H9 (cell line): ENCODE data around the gene BCAR1. TPM values are rescaled to one million over a fixed set of nuclear protein-coding genes. Genes with fewer than 3 reads are reported as not detected.

Experiments
- DNase-seq: peaks from one replicate; pipeline ENCODE4 v3.0.0-alpha.2; 2017
- H2AFZ ChIP-seq: one replicate; pipeline ENCODE4 v1.6.1; 2013; ENCODE audit warnings: mild to moderate bottlenecking, low read length, control low read depth, moderate library complexity
- H2AK5ac ChIP-seq: 2 replicates; pipeline ENCODE4 v1.6.1; 2013; ENCODE audit warnings: low read length, control low read depth, mixed read lengths; ENCODE audit not compliant: insufficient read length
- H2BK120ac ChIP-seq: one replicate; pipeline ENCODE4 v1.6.1; 2013; ENCODE audit warnings: low read depth, mild to moderate bottlenecking, low read length, control low read depth, inconsistent platforms; ENCODE audit not compliant: poor library complexity, severe bottlenecking
- H2BK12ac ChIP-seq: 2 replicates; pipeline ENCODE4 v1.6.1; 2013; ENCODE audit warnings: low read length, control low read depth, mixed read lengths, low read depth; ENCODE audit not compliant: insufficient read length
- H2BK15ac ChIP-seq: 2 replicates; pipeline ENCODE4 v1.6.1; 2013; ENCODE audit warnings: low read depth, low read length, control low read depth
- H2BK20ac ChIP-seq: one replicate; pipeline ENCODE4 v1.6.1; 2013; ENCODE audit warnings: low read depth, mild to moderate bottlenecking, low read length, control low read depth, inconsistent platforms; ENCODE audit not compliant: poor library complexity, severe bottlenecking
- H2BK5ac ChIP-seq: 2 replicates; pipeline ENCODE4 v1.6.1; 2013; ENCODE audit warnings: low read length, control low read depth, mixed read lengths; ENCODE audit not compliant: insufficient read length
- H3K14ac ChIP-seq: 2 replicates; pipeline ENCODE4 v1.6.1; 2013; ENCODE audit warnings: low read length, control low read depth; ENCODE audit not compliant: insufficient read depth
- H3K18ac ChIP-seq: 2 replicates; pipeline ENCODE4 v1.6.1; 2013; ENCODE audit warnings: low read depth, mild to moderate bottlenecking, mixed read lengths, low read length, control low read depth; ENCODE audit not compliant: insufficient read length
- H3K23ac ChIP-seq: 2 replicates; pipeline ENCODE4 v1.6.1; 2013; ENCODE audit warnings: low read length, control low read depth, mixed read lengths, low read depth; ENCODE audit not compliant: insufficient read length
- H3K23me2 ChIP-seq: 2 replicates; pipeline ENCODE4 v1.6.1; 2013; ENCODE audit warnings: low read depth, mild to moderate bottlenecking, mixed read lengths, low read length, control low read depth; ENCODE audit not compliant: insufficient read length, poor library complexity, severe bottlenecking
- H3K27ac ChIP-seq: 2 replicates; pipeline ENCODE4 v1.5.1; 2013; ENCODE audit warnings: low read length, control low read depth, mixed read lengths, low read depth; ENCODE audit not compliant: insufficient read length
- H3K27me3 ChIP-seq: 2 replicates; pipeline ENCODE4 v1.6.1; 2013; ENCODE audit warnings: low read length, control low read depth, inconsistent platforms; ENCODE audit not compliant: insufficient read depth
- H3K4ac ChIP-seq: 2 replicates; pipeline ENCODE4 v1.6.1; 2013; ENCODE audit warnings: low read depth, mild to moderate bottlenecking, control low read depth, inconsistent platforms, low read length, moderate library complexity
- H3K4me1 ChIP-seq: 2 replicates; pipeline ENCODE4 v1.6.1; 2013; ENCODE audit warnings: low read length, control low read depth, inconsistent platforms; ENCODE audit not compliant: insufficient read depth
- H3K4me2 ChIP-seq: 2 replicates; pipeline ENCODE4 v1.6.1; 2013; ENCODE audit warnings: low read length, control low read depth, mixed read lengths; ENCODE audit not compliant: insufficient read length, insufficient read depth
- H3K56ac ChIP-seq: 2 replicates; pipeline ENCODE4 v1.6.1; 2013; ENCODE audit warnings: low read depth, mild to moderate bottlenecking, mixed read lengths, low read length, control low read depth; ENCODE audit not compliant: insufficient read length
- H3K79me1 ChIP-seq: 2 replicates; pipeline ENCODE4 v1.6.1; 2013; ENCODE audit warnings: low read depth, mild to moderate bottlenecking, moderate library complexity, low read length, control low read depth, inconsistent platforms; ENCODE audit not compliant: insufficient read depth, poor library complexity, severe bottlenecking
- H3K79me2 ChIP-seq: 2 replicates; pipeline ENCODE4 v1.6.1; 2013; ENCODE audit warnings: low read length, control low read depth, inconsistent platforms; ENCODE audit not compliant: insufficient read depth
- H3K9ac ChIP-seq: 2 replicates; pipeline ENCODE4 v1.6.1; 2013; ENCODE audit warnings: low read length, control low read depth, mixed read lengths; ENCODE audit not compliant: insufficient read length; ENCODE audit errors: extremely low read depth
- H3K9me3 ChIP-seq: one replicate; pipeline ENCODE4 v1.6.1; 2013; ENCODE audit warnings: low read depth, low read length, inconsistent platforms; ENCODE audit not compliant: control insufficient read depth
- H3T11ph ChIP-seq: one replicate; pipeline ENCODE4 v1.6.1; 2013; ENCODE audit warnings: mild to moderate bottlenecking, low read length, control low read depth, inconsistent platforms
- H4K20me1 ChIP-seq: one replicate; pipeline ENCODE4 v1.6.1; 2013; ENCODE audit not compliant: control insufficient read depth, insufficient read length, insufficient read depth
- H4K5ac ChIP-seq: 2 replicates; pipeline ENCODE4 v1.6.1; 2013; ENCODE audit warnings: low read depth, mild to moderate bottlenecking, mixed read lengths, low read length, control low read depth; ENCODE audit not compliant: insufficient read length
- H4K8ac ChIP-seq: replicated peaks from 2 replicates; pipeline ENCODE4 v1.6.1; 2013; ENCODE audit warnings: low read length, control low read depth, mixed read lengths, low read depth; ENCODE audit not compliant: insufficient read length
- H4K91ac ChIP-seq: 2 replicates; pipeline ENCODE4 v1.6.1; 2013; ENCODE audit warnings: low read depth, mild to moderate bottlenecking, moderate library complexity, mixed read lengths, low read length, control low read depth; ENCODE audit not compliant: insufficient read length
- H3K27ac Mint-ChIP-seq, 3 experiments: 2 replicates in 2 of 3; 3 replicates in 1 of 3; pipeline ENCODE4 v1.8.0; 2020 to 2021; ENCODE audit warnings: mixed read lengths in 3 of 3, mild to moderate bottlenecking in 1 of 3, moderate library complexity in 1 of 3
- H3K27me3 Mint-ChIP-seq: 2 replicates; pipeline ENCODE4 v1.8.0; 2021; ENCODE audit warnings: low read depth, mild to moderate bottlenecking, moderate library complexity, mixed read lengths
- H3K36me3 Mint-ChIP-seq, 3 experiments: 2 replicates in 2 of 3; 3 replicates in 1 of 3; pipeline ENCODE4 v1.8.0; 2020 to 2021; ENCODE audit warnings: low read depth in 3 of 3, mixed read lengths in 3 of 3; ENCODE audit not compliant: insufficient read depth in 1 of 3
- H3K4me1 Mint-ChIP-seq, 2 experiments: 2 replicates each; pipeline ENCODE4 v1.8.0; 2020; ENCODE audit warnings: mixed read lengths in 2 of 2
- H3K4me3 Mint-ChIP-seq, 2 experiments: 2 replicates in 1 of 2; 3 replicates in 1 of 2; pipeline ENCODE4 v1.8.0; 2020 to 2021; ENCODE audit warnings: mild to moderate bottlenecking in 2 of 2, mixed read lengths in 2 of 2, moderate library complexity in 1 of 2
- H3K9me3 Mint-ChIP-seq, 2 experiments: 2 replicates in 1 of 2; 3 replicates in 1 of 2; pipeline ENCODE4 v1.8.0; 2020; ENCODE audit warnings: mild to moderate bottlenecking in 2 of 2, mixed read lengths in 2 of 2, moderate library complexity in 1 of 2
- WGBS: extraction: QIAGEN DNeasy Blood & Tissue Kit; methylation state at CpG from one replicate; pipeline ENCODE4 v1.1.7; 2013; ENCODE audit warnings: missing lambda C conversion rate, low lambda C conversion rate, mixed read lengths; ENCODE audit not compliant: insufficient read length; ENCODE audit errors: extremely low coverage; 5-methylcytosine and 5-hydroxymethylcytosine counted together
- total RNA-seq: library from RNA; stranded (reverse); gene quantifications from 2 replicates; pipeline ENCODE4 v1.2.1, GENCODE V29; 2021
- TF ChIP-seq, protein P1 (sequence below): fragments of 200-600 bp; sonication (generic); conservative IDR thresholded peaks from 3 replicates; pipeline ENCODE4 v1.8.0; 2021; ENCODE audit warnings: antibody characterized with exemption, mild to moderate bottlenecking

The BCAR1 gene
- total RNA-seq, 1 experiment from 2014 or later: 97.1 TPM

DNA sequence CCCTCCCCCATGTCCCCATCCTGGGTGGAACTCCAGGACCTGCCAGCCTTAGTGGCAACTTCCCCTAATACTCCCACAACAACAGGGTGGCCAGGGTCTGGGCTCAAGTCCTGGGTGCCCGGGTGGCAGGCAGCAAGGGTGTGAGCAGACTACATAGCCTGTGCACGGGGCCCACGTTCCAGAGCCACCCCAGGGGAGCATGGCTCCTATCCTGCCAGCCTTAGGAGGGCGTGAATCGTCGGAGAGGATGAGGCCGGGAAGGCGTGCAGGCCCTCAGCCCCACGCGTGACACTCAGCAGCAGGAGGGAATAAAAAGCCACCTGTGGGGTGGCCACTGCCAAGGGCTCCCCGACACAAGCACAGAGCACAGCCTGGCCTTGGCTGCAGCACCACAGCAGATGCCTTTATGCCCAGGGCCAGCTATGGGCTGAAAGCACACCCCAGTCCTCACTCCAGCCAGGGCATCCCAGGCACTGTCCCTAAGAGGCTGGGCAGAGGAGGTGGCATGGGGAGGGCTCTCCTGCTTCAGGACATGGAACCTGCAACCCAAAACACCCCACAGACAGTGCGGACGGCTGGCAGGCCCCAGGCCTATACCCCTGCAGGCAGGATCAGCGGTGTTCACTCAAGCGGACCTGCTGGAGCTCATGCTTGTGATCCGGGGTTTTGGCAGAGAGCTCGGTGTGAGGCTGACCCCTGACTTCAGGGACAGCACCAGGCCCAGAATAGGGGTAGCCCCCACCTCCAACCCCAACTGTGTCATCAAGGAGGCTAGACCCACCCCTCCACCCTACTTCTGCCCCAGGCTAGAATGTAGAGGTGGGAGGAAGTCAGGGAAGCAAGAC lies 2.7 kb downstream of the BCAR1 start:
- Mint-ChIP-seq H3K27ac (no peak overlapping the region; a peak in 1 of 7 replicates), H3K9me3 (no peaks in the 10 kb centered on the region), H3K36me3 (peaks cover 0 to 2% (median 2%) of the 10 kb centered on the region in 3 experiments; a peak in 1 of 7 replicates), H3K27me3 (no peaks in the 10 kb centered on the region; the same call in 1 of the 2 replicates), H3K4me3 (no peak overlapping the region; a peak in 1 of 5 replicates), H3K4me1 (peaks cover 60 to 69% of the 10 kb centered on the region in 2 experiments)
- DNase-seq: no peak
- Histone ChIP-seq H2BK20ac (no peak overlapping the region), H3K4ac (no peak overlapping the region), H2AFZ (no peak overlapping the region), H3K14ac (no peak overlapping the region), H3K27me3 (no peaks in the 10 kb centered on the region), H2AK5ac (no peak overlapping the region), H3K79me1 (peaks cover 10% of the 10 kb centered on the region), H3K4me2 (no peak overlapping the region), H4K91ac (no peak overlapping the region), H3K27ac (no peak overlapping the region), H2BK5ac (no peak overlapping the region), H4K20me1 (no peaks in the 10 kb centered on the region), H3K56ac (no peak overlapping the region), H3K4me1 (peaks cover 14% of the 10 kb centered on the region; the same call in 1 of the 2 replicates), H3K18ac (no peak overlapping the region), H3K9ac (no peak overlapping the region), H2BK120ac (no peak overlapping the region), H2BK15ac (no peak overlapping the region), H3K23ac (no peak overlapping the region), H4K8ac (no peak overlapping the region), H3K9me3 (no peaks in the 10 kb centered on the region), H2BK12ac (no peak overlapping the region), H3K79me2 (peaks cover 50% of the 10 kb centered on the region; the same call in 1 of the 2 replicates), H3T11ph (no peak overlapping the region), H4K5ac (no peak overlapping the region), H3K23me2 (peaks cover 15% of the 10 kb centered on the region)
- TF ChIP-seq, protein P1, sequence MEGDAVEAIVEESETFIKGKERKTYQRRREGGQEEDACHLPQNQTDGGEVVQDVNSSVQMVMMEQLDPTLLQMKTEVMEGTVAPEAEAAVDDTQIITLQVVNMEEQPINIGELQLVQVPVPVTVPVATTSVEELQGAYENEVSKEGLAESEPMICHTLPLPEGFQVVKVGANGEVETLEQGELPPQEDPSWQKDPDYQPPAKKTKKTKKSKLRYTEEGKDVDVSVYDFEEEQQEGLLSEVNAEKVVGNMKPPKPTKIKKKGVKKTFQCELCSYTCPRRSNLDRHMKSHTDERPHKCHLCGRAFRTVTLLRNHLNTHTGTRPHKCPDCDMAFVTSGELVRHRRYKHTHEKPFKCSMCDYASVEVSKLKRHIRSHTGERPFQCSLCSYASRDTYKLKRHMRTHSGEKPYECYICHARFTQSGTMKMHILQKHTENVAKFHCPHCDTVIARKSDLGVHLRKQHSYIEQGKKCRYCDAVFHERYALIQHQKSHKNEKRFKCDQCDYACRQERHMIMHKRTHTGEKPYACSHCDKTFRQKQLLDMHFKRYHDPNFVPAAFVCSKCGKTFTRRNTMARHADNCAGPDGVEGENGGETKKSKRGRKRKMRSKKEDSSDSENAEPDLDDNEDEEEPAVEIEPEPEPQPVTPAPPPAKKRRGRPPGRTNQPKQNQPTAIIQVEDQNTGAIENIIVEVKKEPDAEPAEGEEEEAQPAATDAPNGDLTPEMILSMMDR: no peak
- WGBS: no CpG with 5 or more reads among the region's 17 CpGs
